ENCODE data around the gene MYH10.
"Not testable (repeated sequence)": the region's sequence is repeated elsewhere in the genome, so short reads cannot be mapped to it uniquely, and the experiment has no call there.

The MYH10 gene

DNA sequence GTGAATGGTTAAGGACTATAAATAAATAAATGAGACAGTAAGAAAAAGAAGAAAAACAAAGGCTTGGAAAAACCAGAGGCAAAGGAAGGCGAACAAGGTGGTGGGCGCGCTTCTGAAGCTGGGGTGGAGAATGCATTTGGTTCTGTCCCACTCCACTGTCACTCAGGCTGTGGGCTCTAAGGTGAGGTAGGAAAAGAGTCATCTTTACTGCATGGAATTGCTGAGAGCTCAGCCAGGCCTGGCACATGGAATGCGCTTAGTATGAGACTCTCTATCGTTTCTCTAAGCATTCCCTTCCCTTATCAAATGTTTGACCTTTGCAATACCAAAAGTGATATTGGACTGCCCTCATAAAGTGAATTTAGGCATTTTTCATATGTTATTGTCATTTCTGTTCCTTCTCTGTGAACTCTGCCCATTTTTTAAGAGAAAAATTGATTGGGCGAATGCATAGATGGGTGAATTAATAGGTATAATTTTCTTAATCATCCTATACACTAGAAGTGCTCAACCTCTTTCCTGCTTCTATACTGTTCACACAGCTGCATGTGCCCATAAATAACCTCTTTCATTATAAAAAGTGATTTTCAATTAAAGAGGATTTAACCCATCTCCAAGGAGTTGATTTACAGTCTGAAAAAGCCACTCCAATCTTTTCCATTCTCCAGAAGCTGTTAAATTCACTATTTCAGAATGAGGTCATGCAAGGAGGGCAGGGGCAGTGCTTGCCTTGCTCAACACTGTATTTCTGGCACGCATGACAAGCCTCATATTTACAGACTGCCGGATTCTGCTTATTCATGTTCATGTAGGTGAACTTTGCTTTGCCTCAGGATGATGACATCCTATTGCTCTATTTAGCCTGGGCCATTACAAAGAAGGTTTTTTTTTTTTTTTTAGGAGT, 87.7 kb downstream of the MYH10 start:
- no peak for DNase-seq

DNA sequence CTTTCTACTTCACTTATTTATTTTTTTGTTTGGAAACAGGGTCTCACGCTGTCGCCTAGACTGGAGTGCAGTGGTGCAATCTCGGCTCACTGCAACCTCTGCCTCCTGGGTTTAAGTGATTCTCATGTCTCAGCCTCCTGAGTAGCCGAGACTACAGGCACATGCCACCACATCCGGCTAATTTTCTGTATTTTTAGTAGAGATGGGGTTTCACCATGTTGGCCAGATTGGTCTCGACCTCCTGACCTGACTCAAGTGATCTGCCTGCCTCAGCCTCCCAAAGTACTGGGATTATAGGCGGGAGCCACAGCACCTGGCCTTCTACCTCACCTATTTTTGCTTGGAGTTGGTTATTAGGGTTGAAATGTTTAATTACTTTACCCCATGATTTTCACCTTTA, 90.5 kb downstream of the MYH10 start:
- not testable (repeated sequence) for DNase-seq

DNA sequence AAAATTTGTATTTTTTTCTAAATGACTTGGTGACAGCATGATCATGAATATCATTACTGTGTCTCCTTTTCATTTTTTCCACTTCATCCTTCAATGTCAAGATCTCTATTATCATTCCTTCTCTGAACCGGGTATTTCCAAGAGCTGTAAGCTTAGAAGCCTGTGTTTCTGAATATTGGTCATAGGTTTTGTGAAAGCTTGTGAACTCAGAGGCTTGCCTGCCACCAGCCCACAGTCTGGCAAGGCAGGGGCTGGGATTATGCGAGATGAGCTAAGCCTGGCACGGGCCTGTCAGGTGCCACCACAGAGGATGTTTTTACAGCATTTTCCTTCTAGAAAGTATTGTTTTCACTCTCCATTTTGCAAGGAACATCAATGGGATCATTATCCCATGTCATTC, 92.8 kb downstream of the MYH10 start:
- no peak for DNase-seq

DNA sequence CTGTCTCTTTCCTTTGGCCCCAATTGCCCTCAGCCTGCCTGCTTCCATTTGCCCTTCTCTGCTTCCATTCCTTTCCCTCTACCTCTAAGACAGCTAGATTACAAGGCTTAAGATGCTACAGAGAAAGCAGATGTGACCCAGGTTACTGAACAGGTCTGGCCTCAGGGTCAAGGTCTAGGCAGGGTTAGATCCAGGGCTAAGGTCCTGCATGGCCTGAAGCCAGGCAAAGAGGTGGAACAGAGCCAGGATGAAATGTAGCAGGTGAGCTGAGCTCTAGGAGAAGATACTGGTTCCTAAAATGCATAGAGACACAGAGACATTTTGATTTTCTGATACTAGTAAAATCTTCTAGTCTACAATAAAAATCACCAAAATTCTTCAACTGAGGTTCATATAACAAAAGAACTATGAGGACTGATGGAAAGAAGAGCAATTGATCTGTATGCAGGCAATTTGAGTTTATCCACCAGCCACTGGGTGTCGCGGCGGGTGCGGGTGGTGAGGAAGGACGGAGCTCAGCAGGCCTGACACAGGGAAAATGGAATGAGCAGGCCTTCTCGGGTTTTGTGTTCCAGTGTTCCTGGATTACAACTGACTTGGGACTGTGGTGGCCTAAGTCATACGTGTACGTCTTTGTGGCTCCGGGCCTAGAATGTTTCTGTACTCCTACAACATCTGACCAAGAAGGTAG, 95.9 kb downstream of the MYH10 start:
- DNase-seq: no peak

DNA sequence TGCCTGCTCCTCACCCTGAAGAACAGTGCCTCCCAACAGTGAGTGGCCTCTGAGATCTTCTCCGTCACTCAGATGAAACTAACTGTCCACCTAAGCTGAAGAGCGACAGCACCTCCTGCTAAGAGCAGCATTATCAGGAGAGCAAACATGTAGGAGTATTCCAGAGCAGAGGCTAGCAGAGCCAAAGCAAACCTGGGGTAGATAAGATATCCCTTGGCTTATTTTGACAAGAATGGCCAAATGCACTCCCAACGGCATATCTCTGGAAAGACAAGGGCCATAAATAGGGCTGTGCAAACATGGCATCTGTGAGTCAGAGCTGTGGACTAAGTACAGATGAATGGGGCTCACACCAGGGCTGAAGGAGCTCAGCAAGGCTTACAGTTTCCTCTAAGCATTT, 98.5 kb downstream of the MYH10 start:
- no peak for DNase-seq

DNA sequence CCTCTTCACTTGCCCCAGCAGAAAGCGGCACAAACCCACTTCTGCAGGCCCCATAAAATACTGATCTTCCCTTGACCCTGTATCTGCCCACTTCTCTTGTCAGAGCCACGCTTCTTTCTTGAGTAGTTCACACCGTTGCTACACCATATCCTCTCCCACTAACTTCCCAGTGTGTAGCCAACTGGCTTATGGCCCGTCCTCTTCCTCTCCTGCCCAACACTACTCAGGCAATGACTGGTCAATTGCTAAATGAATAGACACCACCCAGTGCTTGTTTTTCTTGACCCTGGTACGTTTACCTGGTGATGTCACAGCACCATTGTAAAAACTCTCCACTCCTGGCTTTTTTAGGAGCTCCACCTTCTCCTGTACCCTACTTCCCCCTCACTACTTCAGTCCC, 107.9 kb downstream of the MYH10 start:
- DNase-seq: no peak

DNA sequence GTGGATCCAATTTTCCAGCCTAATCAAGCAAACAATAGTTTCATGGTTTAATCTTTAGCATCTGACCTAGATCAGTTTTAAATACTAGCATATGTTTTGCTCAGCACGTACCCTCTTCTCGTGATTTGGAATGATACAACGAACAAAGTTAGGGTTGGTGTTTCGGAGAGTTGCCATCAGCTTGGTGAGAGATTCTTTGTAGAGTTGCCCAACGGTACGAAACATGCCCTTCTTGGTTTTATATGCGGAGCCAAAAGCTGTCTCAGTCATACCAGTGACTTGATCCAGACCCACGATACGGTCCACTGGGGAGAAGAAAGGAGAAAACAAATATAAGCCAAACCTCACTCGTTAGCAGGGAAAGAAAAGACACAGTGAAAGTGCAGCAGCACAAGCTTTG, 109.5 kb downstream of the MYH10 start:
- no peak for DNase-seq

DNA sequence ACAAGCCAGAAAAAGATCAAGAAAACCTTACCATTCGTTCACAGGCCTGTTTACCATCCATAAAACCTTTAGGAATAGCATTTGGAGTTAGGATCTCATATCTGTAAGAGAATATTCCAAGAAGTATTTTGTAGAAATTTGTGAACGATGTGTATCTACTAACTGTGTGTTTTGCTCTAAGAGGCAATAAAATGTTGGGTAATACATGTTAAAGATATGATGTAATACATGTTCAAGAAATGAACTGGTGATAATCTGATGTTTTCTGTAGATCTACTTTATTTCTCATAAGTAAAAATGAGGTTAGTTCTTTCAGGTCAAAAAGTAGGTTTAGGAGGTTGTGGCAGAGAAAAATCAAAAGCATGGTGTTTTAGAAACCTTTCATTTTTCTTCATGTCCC, 111.7 kb downstream of the MYH10 start:
- no peak for DNase-seq

DNA sequence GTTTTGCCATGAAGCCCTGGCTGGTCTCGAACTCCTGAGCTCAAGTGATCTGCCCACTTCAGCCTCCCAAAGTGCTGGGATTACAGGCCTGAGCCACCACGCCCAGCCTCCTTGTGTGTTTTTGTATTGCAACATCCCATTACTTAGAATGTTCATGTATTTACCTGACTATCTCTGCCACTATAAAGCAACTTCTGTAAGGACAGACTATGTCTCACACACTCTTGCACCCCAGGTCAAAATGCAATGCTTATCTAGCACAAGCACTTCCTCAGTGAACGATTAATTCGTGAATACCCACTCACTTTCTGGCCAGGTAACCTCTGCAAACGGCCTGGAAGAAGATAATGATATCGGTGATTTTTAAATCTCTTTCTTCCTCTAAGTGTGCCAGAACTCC, 112.2 kb downstream of the MYH10 start:
- DNase-seq: no peak

DNA sequence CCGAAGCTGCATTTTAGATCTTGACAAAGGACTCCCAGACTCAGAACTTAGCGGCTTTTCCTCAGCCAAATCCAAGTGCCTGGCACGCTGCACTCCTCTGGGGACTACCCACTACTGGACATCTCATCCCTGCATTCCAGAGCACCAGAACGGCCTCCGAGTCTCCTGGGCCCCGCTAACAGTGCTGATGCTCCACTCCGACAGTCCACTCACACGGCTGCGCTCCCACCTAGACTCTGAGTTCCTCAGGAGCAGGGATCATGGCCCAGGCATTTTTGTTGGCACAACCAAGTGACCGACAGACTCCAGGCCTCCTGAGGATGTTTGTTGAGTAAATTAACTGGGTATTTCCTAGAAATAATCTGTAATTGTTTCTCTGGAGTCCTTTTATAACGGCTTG, 115.7 kb downstream of the MYH10 start:
- DNase-seq: no peak

DNA sequence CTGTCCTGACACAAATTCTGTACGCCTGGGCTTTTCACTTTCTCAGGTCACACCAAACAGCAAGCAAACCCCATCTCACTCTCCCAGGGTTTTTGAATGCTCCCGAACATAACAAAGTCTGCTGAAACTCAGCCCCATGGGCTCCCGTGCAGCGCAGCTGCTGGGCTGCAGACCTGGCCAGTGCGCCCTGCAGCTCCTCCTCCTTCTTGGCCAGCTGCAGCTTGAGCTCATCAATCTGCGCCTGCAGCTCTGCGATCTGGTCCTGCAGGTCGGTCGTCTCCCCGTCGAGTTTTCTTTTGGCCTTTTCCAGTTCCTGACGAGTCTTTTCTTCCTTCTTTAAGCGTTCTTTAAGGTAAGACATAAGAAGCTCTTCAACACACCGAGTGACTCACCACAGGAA, 124.4 kb downstream of the MYH10 start:
- DNase-seq: no peak

DNA sequence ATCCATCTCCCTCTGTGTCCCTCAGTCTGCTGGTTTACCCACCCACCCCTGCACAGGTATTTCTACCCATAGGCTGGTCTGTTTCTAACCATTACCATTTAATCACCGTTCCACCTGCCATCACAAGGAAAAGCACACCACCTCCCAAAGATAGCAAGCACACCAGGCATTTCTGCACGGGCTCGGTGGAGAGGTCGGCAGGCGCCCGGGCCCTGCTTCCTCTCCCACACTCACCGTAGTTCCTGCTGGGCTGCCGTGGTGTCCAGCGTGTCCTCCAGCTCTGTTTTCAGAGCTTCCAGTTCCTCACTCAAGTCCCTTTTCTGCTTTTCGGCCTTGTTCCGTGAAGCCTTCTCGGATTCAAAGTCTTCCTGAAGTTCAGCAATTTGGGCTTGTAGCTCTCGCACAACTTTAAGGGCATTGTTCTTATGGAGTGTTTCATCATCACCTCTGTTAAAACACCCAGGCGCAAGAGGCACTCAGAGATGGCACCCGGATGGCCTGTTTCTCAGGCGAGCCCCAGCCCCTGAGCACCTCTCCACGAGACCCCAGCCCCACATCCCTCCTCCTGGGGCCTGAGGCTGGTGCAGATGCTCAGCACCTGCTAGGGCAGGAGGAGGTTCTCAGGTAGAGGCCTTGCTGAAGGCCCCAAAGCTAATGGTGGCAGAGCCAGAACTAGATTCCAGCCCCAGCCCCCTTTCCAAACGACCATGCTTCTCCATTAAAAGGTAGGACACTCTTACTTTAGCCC, 125.9 kb downstream of the MYH10 start:
- no peak for DNase-seq

DNA sequence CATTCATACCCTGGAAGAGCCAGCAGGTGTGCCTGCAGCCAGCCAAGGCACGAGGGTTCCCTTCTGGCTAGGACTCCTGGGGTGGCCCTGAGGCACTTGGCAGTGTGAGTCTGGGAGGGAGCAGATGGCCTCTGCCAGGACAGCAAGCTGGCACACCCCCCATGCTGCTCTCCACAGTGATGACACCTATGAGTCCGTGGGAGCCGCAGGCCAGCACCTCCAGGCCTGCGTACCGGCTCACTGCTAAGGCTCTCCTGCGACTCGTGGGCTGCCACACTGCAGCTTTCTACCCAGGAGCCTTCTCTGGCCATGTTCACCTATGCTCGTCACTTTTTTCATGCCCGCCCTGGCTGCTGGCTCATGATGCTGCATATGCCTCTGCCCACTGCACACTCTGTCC, 126.7 kb downstream of the MYH10 start:
- no peak for DNase-seq

DNA sequence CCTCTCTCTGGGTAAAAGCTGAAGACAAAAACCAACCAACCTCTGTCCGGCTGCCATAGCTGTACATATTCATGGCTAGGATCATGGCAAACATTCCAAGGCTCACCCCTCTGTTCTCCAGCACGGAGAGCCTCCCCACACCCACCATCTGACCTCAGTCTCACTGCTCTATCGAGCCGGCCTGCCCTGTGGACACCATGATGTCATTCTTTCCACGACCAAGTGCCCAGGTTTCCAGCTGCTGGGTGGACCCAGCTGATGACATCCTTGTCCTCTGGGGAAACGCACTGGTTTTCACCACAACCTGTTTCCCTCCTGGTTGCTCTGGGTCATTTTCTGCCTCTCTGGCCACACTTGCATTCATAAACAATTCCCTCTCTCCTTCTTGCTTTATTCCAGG, 127.2 kb downstream of the MYH10 start:
- no peak for DNase-seq

DNA sequence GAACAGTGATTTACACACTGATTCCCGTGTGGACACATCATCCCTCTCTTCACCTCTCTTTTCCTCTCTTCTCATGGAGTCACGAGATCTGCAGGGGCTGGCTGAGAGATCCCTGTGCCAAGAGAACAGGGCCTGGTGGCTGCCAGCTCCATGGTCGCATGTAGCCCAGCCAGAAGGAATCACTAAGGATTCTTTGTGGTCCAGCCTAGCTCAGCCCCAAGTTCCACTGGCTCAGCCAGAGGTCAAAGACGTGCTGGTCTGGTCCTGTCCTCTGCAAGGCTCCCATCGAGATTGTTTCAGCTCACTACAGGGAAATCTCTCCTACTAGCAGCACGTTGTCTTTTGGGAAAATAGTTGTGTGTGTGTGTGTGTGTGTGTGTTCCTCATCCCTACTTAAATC, 128.4 kb downstream of the MYH10 start:
- no peak for DNase-seq

DNA sequence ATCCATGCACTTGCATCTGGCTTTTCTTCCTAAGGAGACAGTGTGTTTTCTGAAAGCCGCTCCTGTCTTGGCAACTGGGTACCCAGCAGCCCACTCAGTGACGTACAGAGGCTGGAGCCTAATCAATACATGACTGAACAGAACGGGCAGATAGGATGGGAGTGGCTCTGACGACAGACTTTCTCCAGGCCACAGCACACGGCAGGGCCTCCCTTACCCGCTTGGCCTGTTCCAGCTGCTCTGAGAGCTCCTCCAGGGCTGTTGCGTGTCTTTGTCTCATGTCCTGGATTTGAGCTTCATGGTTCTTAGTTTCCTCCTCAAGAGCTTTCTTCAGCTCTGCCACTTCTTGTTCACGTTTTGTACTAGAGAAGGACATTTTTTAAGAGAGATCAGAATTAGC, 129.9 kb downstream of the MYH10 start:
- DNase-seq: no peak

DNA sequence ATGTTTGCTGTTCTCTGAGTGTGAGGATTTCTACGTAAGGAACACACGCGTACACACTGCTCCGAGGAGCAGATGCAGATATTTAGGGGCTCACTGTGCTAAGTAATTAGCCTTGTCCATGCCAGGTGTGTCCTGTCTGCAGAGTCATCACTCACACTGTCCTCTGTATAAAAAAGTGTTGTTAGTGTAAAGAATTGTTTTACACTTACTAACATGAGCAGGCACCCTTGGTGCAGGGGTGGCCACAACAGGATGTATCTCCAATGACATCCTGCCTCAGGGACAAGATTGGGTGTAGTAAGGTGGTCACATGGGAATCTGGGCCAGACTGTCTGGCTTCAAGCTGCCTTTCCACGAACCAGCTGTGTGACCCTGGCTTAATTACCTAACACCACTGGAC, 130.9 kb downstream of the MYH10 start:
- no peak for DNase-seq

DNA sequence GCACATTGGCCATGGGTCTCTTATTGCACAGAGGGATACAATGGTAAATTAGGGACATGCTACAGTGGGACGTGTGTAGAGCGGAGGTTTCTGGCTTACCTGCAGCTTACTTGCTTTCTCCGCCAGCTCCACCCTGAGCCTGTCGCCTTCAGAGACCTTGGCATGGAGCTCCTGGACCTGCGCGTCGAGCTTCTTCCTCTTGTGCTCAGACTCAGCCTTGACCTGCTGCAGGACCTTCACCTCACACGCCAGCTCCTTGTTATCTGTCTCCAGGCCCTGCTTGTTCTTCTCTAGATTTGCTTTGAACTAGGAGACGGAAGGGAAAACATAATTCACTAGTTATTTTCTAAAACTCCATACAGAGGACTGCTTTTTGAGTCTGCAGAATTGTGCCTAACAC, 131.4 kb downstream of the MYH10 start:
- no peak for DNase-seq

DNA sequence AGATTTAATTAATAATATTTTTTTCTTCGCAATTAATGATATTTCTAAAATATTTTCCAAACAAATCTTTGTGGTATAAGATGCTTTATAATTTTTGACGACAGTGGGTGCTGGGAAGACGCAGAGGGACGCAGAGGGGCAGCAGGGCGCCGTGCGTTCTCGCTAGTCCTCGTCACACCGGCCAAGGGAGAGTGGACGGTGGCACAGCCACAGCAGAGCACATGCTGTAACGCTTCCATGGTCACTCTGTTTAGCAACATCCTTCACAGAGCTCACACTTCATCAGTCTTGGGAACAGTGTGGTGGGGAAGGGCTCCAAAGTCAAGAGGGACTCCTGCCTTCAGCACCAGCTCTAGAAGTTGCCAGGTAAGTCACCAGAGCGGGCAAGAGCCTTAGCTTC, 134.4 kb downstream of the MYH10 start:
- no peak for DNase-seq

DNA sequence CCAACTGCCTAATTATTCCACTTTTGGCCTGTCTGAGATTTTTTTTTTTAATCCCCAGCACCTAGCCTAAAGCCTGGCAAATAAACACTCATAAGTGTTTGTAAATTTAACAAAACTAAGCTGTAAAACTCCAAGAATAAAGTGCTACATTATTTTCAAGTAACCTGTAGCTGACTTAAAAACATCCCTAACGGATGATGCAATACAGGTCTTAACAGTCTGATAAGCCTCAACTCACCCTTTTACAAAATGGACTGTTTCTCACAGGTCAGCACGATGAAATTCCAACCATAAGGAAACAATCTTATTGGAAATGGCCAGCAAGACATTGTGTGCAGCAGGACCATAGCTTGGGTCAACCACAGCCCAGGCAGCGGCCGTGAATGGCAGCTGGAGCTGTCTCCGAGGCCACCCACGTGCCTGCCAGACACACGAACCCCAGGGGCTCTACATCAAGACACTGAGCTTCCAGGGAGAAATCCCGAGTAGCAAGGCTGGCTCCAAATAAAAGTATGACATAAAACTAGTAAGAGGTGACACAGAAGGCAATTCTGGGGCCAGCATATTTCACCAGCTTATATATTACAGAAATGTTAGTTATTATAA, 135.9 kb downstream of the MYH10 start:
- no peak for DNase-seq

DNA sequence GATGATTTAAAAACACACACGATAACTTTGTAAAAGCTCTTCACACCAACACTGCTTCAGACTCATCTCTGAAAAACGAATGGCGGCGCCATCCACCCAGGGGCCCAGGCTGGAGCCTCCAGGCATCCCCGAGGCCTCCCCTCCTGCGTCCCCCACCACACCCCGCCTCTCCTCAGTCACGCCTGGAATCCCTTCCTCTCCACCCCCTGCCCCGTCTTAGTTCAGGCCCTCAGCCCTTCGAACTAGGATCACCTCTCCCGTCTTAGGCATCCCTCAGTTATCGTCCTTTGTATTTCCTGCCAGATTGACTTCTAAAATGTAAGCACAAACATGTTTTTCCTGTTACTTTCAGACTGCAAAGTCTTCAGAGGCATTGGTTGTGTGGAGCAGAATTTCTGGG, 136.5 kb downstream of the MYH10 start:
- no peak for DNase-seq

DNA sequence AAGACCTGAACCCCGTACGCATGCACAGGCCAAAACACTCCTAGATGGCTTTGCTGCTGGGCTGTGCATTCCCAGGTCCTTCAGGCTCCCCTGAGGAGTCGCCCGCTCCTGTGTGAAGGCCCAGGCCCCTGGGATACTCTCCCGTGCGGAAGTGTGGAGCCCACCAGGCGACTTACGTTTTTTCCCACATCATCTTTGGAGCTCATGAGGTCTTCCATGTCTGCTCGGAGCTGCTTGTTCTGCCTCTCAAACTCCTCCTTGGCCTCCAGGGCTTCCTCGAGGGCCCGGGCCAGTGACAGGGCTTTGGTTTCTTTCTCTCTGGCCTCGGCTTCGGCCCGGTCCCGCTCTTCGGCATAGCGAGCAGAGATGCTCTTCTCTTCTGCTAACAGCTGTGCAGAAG, 138.4 kb downstream of the MYH10 start:
- no peak for DNase-seq

DNA sequence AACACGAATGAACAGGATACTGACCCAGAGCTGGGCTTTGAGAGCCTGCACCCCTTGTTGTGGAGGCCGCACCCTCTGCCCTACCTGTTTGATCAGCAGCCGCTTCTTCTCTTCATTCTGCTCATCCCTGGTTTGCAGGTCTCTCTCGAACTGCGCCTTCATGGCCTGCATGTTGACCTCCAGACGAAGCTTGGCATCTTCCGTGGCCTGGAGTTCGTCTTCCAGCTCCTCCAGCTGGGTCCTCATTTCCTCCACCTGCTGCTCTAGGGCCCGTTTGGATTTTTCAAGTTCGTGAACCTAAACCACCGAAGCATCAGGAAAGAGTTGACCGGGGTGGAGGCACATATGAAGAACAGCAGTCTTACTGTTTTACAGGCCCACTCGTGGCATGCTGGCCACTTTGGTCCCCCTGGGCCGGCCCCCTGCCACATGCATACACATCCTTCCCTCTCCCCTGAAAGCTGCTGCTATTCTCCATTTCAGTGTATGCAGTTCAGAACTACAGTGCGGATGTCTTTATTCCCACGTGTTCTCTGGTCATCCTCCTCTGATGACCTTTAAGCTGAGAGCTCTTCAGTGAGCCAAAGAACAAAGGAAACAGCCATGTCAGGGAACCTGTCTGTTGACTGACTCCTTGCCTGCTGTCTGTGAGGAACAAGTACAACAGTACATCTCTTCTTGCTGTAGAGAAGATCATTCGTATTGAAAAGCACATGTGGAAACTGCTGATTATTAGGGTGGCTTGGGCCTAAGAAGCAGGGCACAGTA, 140.1 kb downstream of the MYH10 start:
- no peak for DNase-seq
